Liver (tissue), 3 donors: ENCODE data around the gene TCF7L1.

Source experiments
- GABPA ChIP-seq, 2 donors: IDR thresholded peaks in 1 of 2; conservative IDR thresholded peaks in 1 of 2; 2 replicates each; pipeline ENCODE4 v1.6.1; 2016; ENCODE audit warnings: antibody characterized with exemption in 2 of 2, mild to moderate bottlenecking in 1 of 2, moderate library complexity in 1 of 2
- HNF4G ChIP-seq: IDR thresholded peaks from 2 replicates; pipeline ENCODE4 v1.6.1; 2016; ENCODE audit warnings: antibody characterized with exemption
- JUND ChIP-seq, 2 donors: IDR thresholded peaks; 2 replicates each; pipeline ENCODE4 v1.6.1; 2016; ENCODE audit warnings: antibody characterized with exemption in 2 of 2
- TAF1 ChIP-seq: conservative IDR thresholded peaks from 2 replicates; pipeline ENCODE4 v1.6.1; 2016; ENCODE audit warnings: antibody characterized with exemption, mild to moderate bottlenecking
- TF ChIP-seq, protein P1 (sequence below): IDR thresholded peaks from 2 replicates; pipeline ENCODE4 v1.6.1; 2016; ENCODE audit warnings: antibody characterized with exemption
- TF ChIP-seq, protein P2 (sequence below): fragments of 150-350 bp; IDR thresholded peaks from 2 replicates; pipeline ENCODE4 v1.5.1; 2017; ENCODE audit warnings: improper control_type of control experiment, low read depth, low read length; ENCODE audit not compliant: missing input control
- TF ChIP-seq, protein P3 (sequence below): IDR thresholded peaks from 2 replicates; pipeline ENCODE4 v1.6.1; 2016; ENCODE audit warnings: antibody characterized with exemption
- donor health status: healthy.
- donor health status: healthy.

DNA sequence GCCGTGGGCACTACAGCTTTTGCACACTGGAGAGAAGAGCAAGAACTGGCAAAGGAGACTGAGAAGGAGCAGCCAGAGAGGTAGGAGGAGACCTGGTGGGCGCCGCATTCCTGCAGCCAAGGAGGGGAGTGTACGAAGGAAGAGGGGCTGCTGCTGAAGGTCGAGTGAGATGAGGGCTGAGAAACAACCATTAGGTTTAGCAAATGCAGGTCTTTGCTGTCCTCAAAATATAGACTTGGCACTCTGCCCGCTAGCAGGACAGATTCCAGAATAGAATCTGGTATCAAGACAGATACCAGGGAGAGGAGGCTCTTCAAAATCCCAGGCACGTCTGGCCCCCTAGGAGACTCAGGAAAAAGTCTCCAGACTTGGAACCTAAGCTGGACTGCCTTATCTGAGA, 111.6 kb downstream of the TCF7L1 start:
- TF ChIP-seq GABPA (IDR thresholded peaks at IDR 0.05 in 1 of 2, conservative IDR thresholded peaks at IDR 0.05 in 1 of 2) (no peak), TAF1 (no peak), HNF4G (no peak), JUND (IDR thresholded peaks at IDR 0.05) (no peak)
- TF ChIP-seq, protein P1, sequence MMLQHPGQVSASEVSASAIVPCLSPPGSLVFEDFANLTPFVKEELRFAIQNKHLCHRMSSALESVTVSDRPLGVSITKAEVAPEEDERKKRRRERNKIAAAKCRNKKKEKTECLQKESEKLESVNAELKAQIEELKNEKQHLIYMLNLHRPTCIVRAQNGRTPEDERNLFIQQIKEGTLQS, result no peak
- TF ChIP-seq, protein P2, sequence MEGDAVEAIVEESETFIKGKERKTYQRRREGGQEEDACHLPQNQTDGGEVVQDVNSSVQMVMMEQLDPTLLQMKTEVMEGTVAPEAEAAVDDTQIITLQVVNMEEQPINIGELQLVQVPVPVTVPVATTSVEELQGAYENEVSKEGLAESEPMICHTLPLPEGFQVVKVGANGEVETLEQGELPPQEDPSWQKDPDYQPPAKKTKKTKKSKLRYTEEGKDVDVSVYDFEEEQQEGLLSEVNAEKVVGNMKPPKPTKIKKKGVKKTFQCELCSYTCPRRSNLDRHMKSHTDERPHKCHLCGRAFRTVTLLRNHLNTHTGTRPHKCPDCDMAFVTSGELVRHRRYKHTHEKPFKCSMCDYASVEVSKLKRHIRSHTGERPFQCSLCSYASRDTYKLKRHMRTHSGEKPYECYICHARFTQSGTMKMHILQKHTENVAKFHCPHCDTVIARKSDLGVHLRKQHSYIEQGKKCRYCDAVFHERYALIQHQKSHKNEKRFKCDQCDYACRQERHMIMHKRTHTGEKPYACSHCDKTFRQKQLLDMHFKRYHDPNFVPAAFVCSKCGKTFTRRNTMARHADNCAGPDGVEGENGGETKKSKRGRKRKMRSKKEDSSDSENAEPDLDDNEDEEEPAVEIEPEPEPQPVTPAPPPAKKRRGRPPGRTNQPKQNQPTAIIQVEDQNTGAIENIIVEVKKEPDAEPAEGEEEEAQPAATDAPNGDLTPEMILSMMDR, result no peak
- TF ChIP-seq, protein P3, sequence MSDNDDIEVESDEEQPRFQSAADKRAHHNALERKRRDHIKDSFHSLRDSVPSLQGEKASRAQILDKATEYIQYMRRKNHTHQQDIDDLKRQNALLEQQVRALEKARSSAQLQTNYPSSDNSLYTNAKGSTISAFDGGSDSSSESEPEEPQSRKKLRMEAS, result no peak
